WI38 (cell line): ENCODE measurements around the gene MAG.

Experiments used
- H3K4me3 ChIP-seq: 2 replicates; pipeline ENCODE4 v1.5.1; 2011; ENCODE audit warnings: low read depth, mild to moderate bottlenecking, control low read depth, low read length
- CTCF ChIP-seq: IDR thresholded peaks from 2 replicates; pipeline ENCODE4 v1.5.1; 2012; ENCODE audit warnings: low read depth, mild to moderate bottlenecking, control low read depth, low read length

The MAG gene

GRCh38 chr19:35288331-35288730 lies 3.6 kb upstream of the MAG start:
- TF ChIP-seq CTCF: no peak
- H3K4me3 ChIP-seq: no peak overlapping the region

- H3K4me3 ChIP-seq: no peak overlapping the region
- TF ChIP-seq CTCF: no peak
These were observed 3.1 kb upstream of the MAG start for GRCh38 chr19:35288906-35289305.

- TF ChIP-seq CTCF: no peak
- no peak overlapping the region for H3K4me3 ChIP-seq
These were observed 1.4 kb upstream of the MAG start for GRCh38 chr19:35290381-35291127.

GRCh38 chr19:35291259-35291658 lies 702 bp upstream of the MAG start:
- H3K4me3 ChIP-seq: no peak overlapping the region
- no peak for TF ChIP-seq CTCF

- TF ChIP-seq CTCF: no peak
- no peak overlapping the region for H3K4me3 ChIP-seq
These were observed 731 bp downstream of the MAG start for GRCh38 chr19:35292421-35293362.

GRCh38 chr19:35293363-35293739 lies 1.4 kb downstream of the MAG start:
- no peak overlapping the region for H3K4me3 ChIP-seq
- no peak for TF ChIP-seq CTCF

GRCh38 chr19:35293808-35294207 lies 1.8 kb downstream of the MAG start:
- H3K4me3 ChIP-seq: no peak overlapping the region
- no peak for TF ChIP-seq CTCF
